ENCODE measurements around the gene MTAP. TPM values are rescaled to one million over a fixed set of nuclear protein-coding genes. Genes with fewer than 3 reads are reported as not detected.

Gene MTAP
- total and polyA plus RNA-seq, 9 of the 15 experiments (the other 6 are each of a cell fraction or from before 2014, with no cell fraction given) = 0.07 TPM; not detected in 8

DNA sequence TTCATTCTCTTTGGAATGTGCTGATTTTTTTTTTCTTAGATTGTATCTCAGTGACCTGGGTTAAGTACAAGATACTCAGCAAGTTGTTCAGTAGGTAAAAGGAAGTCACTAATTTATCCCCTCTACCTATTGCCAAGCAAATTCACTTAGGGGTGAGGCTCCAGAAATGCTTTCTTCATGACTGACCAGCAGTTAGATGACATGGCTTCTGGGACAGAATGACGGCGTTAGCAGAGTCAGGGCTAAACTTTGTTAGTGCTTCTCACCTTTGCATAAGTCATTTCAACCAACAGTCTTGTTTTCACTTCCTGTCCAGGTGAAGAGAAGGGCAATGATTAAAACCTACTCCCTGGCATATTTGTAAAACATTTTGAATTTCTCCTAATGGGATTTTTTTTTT, 20.2 kb upstream of the MTAP start:
- Histone ChIP-seq H2AFZ (ENCODE audit: low read depth, low read length) (no peak overlapping the region), H3K4me2 (ENCODE audit: insufficient read depth, low read length) (no peak overlapping the region), H4K20me1 (replicated peaks; ENCODE audit: control insufficient read depth, insufficient read depth, low read length) (no peaks in the 10 kb centered on the region), H3K4me3 (no peak overlapping the region), H3K79me2 (ENCODE audit: control insufficient read depth, insufficient read depth, low read length) (no peaks in the 10 kb centered on the region), H3K9me3 (replicated peaks; ENCODE audit: control insufficient read depth, insufficient read depth, low read depth, low read length) (no peaks in the 10 kb centered on the region), H3K4me1 (replicated peaks in 1 of 2; ENCODE audit: control insufficient read depth in 2 of 2, insufficient read depth in 2 of 2, low read length in 2 of 2) (no peaks in the 10 kb centered on the region), H3K9ac (ENCODE audit: insufficient read depth in 1 of 2, low read depth in 2 of 2, low read length in 2 of 2) (no peak overlapping the region), H3K9me1 (ENCODE audit: control insufficient read depth, insufficient read depth, low read length) (no peaks in the 10 kb centered on the region), H3K27me3 (ENCODE audit: control insufficient read depth in 2 of 2, insufficient read depth in 2 of 2, low read length in 2 of 2) (no peaks in the 10 kb centered on the region), H3K36me3 (ENCODE audit: control insufficient read depth, insufficient read depth, low read length) (no peaks in the 10 kb centered on the region), H3K27ac (ENCODE audit: extremely low read depth, low read depth, low read length) (no peak overlapping the region)
- DNase-seq (ENCODE audit: extremely low read depth in 1 of 4, low spot score in 3 of 4) (no peak), FAIRE-seq (no peak), ATAC-seq (no peak)
- no CpG with 5 or more reads among the region's 2 CpGs for WGBS (ENCODE audit: insufficient coverage, low coverage, missing lambda C conversion rate)
- in situ Hi-C loops (cut with MboI) (no loop called here), intact Hi-C loops (cut with micrococcal nuclease) (no loop called here)
- BruUV-seq (replicated peaks) = no TSS peak
- CTCF ChIA-PET (ENCODE audit: low intra/inter-chr PET ratio) = no interaction called here
- TF ChIP-seq CBX3 (IDR thresholded peaks at IDR 0.05; ENCODE audit: borderline replicate concordance in 1 of 2, low read length in 2 of 2) (no peak), SMARCB1 (IDR thresholded peaks at IDR 0.05; ENCODE audit: insufficient read length, low read depth) (no peak), ELF4 (CRISPR knock-in tag; IDR thresholded peaks at IDR 0.05) (no peak), POLR2A (conservative IDR thresholded peaks at IDR 0.05) (no peak), DDX20 (tag; IDR thresholded peaks at IDR 0.05; ENCODE audit: low read depth) (no peak), GABPB2 (CRISPR knock-in tag; conservative IDR thresholded peaks at IDR 0.05) (no peak), NR2C1 (IDR thresholded peaks at IDR 0.05) (no peak), NR2C1 (tag; IDR thresholded peaks at IDR 0.05) (no peak), SMARCC2 (IDR thresholded peaks at IDR 0.05; ENCODE audit: low read depth) (no peak), ERF (CRISPR knock-in tag; IDR thresholded peaks at IDR 0.05) (no peak), CSDE1 (IDR thresholded peaks at IDR 0.05) (no peak), TAF9B (IDR thresholded peaks at IDR 0.05; ENCODE audit: partially characterized antibody) (no peak), KAT8 (IDR thresholded peaks at IDR 0.05; ENCODE audit: low read depth) (no peak), POLR2B (IDR thresholded peaks at IDR 0.05; ENCODE audit: low read depth, partially characterized antibody) (no peak), RFX7 (CRISPR knock-in tag; IDR thresholded peaks at IDR 0.05) (no peak)
- TF ChIP-seq, protein P1, sequence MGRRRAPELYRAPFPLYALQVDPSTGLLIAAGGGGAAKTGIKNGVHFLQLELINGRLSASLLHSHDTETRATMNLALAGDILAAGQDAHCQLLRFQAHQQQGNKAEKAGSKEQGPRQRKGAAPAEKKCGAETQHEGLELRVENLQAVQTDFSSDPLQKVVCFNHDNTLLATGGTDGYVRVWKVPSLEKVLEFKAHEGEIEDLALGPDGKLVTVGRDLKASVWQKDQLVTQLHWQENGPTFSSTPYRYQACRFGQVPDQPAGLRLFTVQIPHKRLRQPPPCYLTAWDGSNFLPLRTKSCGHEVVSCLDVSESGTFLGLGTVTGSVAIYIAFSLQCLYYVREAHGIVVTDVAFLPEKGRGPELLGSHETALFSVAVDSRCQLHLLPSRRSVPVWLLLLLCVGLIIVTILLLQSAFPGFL (CRISPR knock-in tag; IDR thresholded peaks at IDR 0.05) = no peak
- TF ChIP-seq, protein P2, sequence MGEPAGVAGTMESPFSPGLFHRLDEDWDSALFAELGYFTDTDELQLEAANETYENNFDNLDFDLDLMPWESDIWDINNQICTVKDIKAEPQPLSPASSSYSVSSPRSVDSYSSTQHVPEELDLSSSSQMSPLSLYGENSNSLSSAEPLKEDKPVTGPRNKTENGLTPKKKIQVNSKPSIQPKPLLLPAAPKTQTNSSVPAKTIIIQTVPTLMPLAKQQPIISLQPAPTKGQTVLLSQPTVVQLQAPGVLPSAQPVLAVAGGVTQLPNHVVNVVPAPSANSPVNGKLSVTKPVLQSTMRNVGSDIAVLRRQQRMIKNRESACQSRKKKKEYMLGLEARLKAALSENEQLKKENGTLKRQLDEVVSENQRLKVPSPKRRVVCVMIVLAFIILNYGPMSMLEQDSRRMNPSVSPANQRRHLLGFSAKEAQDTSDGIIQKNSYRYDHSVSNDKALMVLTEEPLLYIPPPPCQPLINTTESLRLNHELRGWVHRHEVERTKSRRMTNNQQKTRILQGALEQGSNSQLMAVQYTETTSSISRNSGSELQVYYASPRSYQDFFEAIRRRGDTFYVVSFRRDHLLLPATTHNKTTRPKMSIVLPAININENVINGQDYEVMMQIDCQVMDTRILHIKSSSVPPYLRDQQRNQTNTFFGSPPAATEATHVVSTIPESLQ (CRISPR knock-in tag; IDR thresholded peaks at IDR 0.05) = no peak
- TF ChIP-seq, protein P3, sequence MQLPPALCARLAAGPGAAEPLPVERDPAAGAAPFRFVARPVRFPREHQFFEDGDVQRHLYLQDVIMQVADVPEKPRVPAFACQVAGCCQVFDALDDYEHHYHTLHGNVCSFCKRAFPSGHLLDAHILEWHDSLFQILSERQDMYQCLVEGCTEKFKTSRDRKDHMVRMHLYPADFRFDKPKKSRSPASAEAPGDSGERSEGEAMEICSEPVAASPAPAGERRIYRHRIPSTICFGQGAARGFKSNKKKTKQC (CRISPR knock-in tag; IDR thresholded peaks at IDR 0.05) = no peak
- TF ChIP-seq, protein P4, sequence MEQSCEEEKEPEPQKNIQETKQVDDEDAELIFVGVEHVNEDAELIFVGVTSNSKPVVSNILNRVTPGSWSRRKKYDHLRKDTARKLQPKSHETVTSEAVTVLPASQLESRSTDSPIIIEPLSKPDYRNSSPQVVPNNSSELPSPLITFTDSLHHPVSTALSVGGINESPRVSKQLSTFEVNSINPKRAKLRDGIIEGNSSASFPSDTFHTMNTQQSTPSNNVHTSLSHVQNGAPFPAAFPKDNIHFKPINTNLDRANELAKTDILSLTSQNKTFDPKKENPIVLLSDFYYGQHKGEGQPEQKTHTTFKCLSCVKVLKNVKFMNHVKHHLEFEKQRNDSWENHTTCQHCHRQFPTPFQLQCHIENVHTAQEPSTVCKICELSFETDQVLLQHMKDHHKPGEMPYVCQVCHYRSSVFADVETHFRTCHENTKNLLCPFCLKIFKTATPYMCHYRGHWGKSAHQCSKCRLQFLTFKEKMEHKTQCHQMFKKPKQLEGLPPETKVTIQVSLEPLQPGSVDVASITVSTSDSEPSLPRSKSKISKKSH (CRISPR knock-in tag; IDR thresholded peaks at IDR 0.05) = no peak
- POLR2A ChIA-PET = no interaction called here
